Stimulated activated naive CD8-positive, alpha-beta T cell treated with anti-CD3 and anti-CD28 coated beads, Interleukin-15, Interleukin-2, amounts not matched to agents 100 ng/mL and 50 ng/mL, for 24 hours (primary cell): ENCODE results near the gene HMCN2.

Source experiments
- H3K27ac Mint-ChIP-seq: one replicate; pipeline ENCODE4 v1.8.0; 2021; ENCODE audit warnings: mild to moderate bottlenecking, mixed read lengths
- H3K27me3 Mint-ChIP-seq: one replicate; pipeline ENCODE4 v1.8.0; 2021; ENCODE audit warnings: mixed read lengths
- H3K36me3 Mint-ChIP-seq: one replicate; pipeline ENCODE4 v1.8.0; 2021; ENCODE audit warnings: low read depth, mixed read lengths
- H3K4me1 Mint-ChIP-seq: one replicate; pipeline ENCODE4 v1.8.0; 2021; ENCODE audit warnings: low read depth, mixed read lengths
- H3K4me3 Mint-ChIP-seq: one replicate; pipeline ENCODE4 v1.8.0; 2021; ENCODE audit warnings: mild to moderate bottlenecking, mixed read lengths
- H3K9me3 Mint-ChIP-seq: one replicate; pipeline ENCODE4 v1.8.0; 2021; ENCODE audit warnings: mixed read lengths

The HMCN2 gene

DNA sequence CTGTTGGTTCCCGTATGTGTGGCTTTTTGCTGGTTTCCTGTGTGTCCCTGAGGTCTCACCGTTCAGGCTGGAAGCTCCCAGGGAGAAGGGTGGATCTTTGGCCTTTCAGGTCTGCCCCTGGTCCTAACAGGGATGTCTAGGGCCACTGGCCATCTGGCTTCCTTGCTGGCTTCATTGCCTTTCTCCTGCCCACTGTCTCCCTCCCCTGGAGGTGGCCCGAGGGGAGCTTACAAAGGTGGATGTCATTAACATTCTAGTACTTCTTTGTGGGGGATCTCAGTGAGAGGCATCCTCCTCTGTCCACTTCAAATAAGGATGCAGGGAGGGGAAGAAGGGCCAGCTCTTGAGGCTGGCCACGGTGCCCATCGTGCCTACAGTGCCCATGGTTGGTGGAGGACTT is 35.2 kb downstream of the HMCN2 start:
- Mint-ChIP-seq H3K4me1 (no peaks in the 10 kb centered on the region), H3K27ac (no peak overlapping the region), H3K4me3 (no peak overlapping the region), H3K27me3 (peaks cover 8% of the 10 kb centered on the region), H3K9me3 (peaks cover 3% of the 10 kb centered on the region), H3K36me3 (no peaks in the 10 kb centered on the region)

- no peak overlapping the region for H3K4me3 Mint-ChIP-seq
- H3K27ac Mint-ChIP-seq, result no peak overlapping the region
These were observed 36.1 kb downstream of the HMCN2 start for GRCh38 chr9:130301483-130302286.

DNA sequence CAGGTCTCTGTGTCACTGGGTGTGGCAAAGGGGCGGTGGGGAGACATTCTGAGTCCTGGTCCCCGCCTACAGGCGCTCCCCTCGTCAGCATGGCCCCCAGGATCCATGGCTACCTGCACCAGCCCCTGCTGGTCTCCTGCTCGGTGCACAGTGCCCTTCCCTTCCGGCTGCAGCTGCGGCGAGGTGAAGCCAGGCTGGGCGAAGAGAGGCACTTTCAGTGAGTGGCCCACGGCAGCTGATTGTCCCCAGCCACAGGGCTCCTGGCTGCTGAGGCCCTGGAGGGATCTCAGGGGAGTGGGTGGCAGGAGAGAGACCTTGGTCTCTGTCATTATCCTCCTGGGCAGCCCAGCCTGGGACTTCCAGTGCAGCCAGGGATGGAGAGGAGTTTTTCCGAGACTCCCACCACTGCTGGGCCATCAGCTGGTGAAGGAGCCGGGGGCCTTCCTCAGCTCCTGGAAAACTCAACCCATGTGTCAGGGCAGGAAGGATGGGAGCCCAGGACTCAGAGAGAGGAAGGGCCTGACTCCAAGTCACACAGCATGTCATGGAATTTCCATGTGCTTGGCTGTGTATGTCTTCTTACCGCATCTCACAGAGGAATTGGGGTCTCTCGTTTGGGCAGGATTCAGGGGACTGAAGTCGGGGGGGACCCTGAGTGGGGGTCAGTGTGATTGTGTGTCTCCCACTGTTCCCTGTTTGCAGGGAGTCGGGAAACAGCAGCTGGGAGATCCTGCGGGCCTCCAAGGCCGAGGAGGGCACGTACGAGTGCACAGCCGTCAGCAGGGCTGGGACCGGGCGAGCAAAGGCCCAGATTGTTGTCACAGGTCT is 37.4 kb downstream of the HMCN2 start:
- Mint-ChIP-seq H3K9me3 (peaks cover 3% of the 10 kb centered on the region), H3K4me1 (no peaks in the 10 kb centered on the region), H3K36me3 (no peaks in the 10 kb centered on the region), H3K27me3 (peaks cover 9% of the 10 kb centered on the region), H3K27ac (no peak overlapping the region), H3K4me3 (no peak overlapping the region)

More at GRCh38 chr9:130301483-130302286, 36.1 kb downstream of the HMCN2 start:
- no peaks in the 10 kb centered on the region for H3K4me1 Mint-ChIP-seq
- no peaks in the 10 kb centered on the region for H3K36me3 Mint-ChIP-seq
- peaks cover 9% of the 10 kb centered on the region for H3K27me3 Mint-ChIP-seq
- peaks cover 3% of the 10 kb centered on the region for H3K9me3 Mint-ChIP-seq

GRCh38 chr9:130303613-130304055 is 38.1 kb downstream of the HMCN2 start:
- no peaks in the 10 kb centered on the region for H3K36me3 Mint-ChIP-seq
- peaks cover 3% of the 10 kb centered on the region for H3K9me3 Mint-ChIP-seq
- no peak overlapping the region for H3K4me3 Mint-ChIP-seq
- H3K27me3 Mint-ChIP-seq, result peaks cover 10% of the 10 kb centered on the region
- H3K4me1 Mint-ChIP-seq, result no peaks in the 10 kb centered on the region
- no peak overlapping the region for H3K27ac Mint-ChIP-seq

DNA sequence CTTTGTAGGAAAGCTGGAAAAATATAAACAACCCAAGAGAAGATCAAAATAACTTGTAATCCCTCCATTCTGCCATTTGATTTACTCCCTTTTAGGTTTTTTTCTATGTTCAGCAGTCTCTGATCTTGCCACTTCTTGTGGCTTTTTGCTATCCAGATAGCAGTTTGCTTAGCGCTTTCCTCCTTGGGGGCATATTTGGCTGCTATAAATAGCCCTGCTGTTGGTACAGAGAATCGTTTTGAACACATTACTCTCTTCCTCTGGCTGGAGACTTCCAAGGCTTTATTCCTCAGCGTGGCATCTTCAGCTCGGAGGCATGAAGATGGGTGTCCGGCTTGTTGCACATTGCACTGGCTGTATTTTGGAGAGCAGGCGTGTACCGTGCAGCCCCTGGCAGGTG is 38.6 kb downstream of the HMCN2 start:
- H3K9me3 Mint-ChIP-seq, result peaks cover 3% of the 10 kb centered on the region
- H3K4me1 Mint-ChIP-seq, result no peaks in the 10 kb centered on the region

GRCh38 chr9:130304643-130305042 is 39.1 kb downstream of the HMCN2 start:
- no peaks in the 10 kb centered on the region for H3K36me3 Mint-ChIP-seq
- no peak overlapping the region for H3K27ac Mint-ChIP-seq
- peaks cover 3% of the 10 kb centered on the region for H3K9me3 Mint-ChIP-seq
- H3K4me1 Mint-ChIP-seq, result no peaks in the 10 kb centered on the region
- peaks cover 13% of the 10 kb centered on the region for H3K27me3 Mint-ChIP-seq
- H3K4me3 Mint-ChIP-seq, result no peak overlapping the region

More for the DNA sequence above, 38.6 kb downstream of the HMCN2 start:
- Mint-ChIP-seq H3K27me3 (peaks cover 13% of the 10 kb centered on the region), H3K36me3 (no peaks in the 10 kb centered on the region), H3K27ac (no peak overlapping the region), H3K4me3 (no peak overlapping the region)

GRCh38 chr9:130305381-130305780 is 39.8 kb downstream of the HMCN2 start:
- no peak overlapping the region for H3K27ac Mint-ChIP-seq
- H3K27me3 Mint-ChIP-seq, result peaks cover 9% of the 10 kb centered on the region
- no peak overlapping the region for H3K4me3 Mint-ChIP-seq
- no peaks in the 10 kb centered on the region for H3K9me3 Mint-ChIP-seq
- no peaks in the 10 kb centered on the region for H3K4me1 Mint-ChIP-seq
- H3K36me3 Mint-ChIP-seq, result no peaks in the 10 kb centered on the region

GRCh38 chr9:130306823-130307666 is 41.5 kb downstream of the HMCN2 start:
- H3K27me3 Mint-ChIP-seq, result peaks cover 8% of the 10 kb centered on the region
- H3K27ac Mint-ChIP-seq, result no peak overlapping the region
- H3K9me3 Mint-ChIP-seq, result no peaks in the 10 kb centered on the region
- no peaks in the 10 kb centered on the region for H3K36me3 Mint-ChIP-seq
- H3K4me3 Mint-ChIP-seq, result no peak overlapping the region
- no peaks in the 10 kb centered on the region for H3K4me1 Mint-ChIP-seq

DNA sequence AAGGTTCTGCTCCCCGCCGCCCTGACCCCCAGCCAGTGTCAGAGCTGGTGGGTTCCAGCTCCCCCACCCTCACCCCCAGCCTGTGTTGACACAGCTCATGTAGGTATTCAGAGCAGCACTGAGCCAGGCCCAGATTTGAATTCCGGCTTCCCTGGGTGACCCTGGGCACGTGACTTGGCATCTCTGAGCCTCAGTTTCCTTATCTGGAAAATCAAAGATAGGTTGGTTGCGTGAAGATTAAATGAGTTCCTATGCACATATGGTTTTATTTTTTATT is 42.0 kb downstream of the HMCN2 start:
- Mint-ChIP-seq H3K9me3 (no peaks in the 10 kb centered on the region), H3K4me1 (no peaks in the 10 kb centered on the region)

GRCh38 chr9:130308081-130308571 is 42.6 kb downstream of the HMCN2 start:
- Mint-ChIP-seq H3K27me3 (peaks cover 8% of the 10 kb centered on the region), H3K9me3 (no peaks in the 10 kb centered on the region), H3K36me3 (no peaks in the 10 kb centered on the region), H3K4me3 (no peak overlapping the region), H3K4me1 (no peaks in the 10 kb centered on the region), H3K27ac (no peak overlapping the region)

More for the DNA sequence above, 42.0 kb downstream of the HMCN2 start:
- Mint-ChIP-seq H3K4me3 (no peak overlapping the region), H3K36me3 (no peaks in the 10 kb centered on the region), H3K27ac (no peak overlapping the region), H3K27me3 (peaks cover 8% of the 10 kb centered on the region)

DNA sequence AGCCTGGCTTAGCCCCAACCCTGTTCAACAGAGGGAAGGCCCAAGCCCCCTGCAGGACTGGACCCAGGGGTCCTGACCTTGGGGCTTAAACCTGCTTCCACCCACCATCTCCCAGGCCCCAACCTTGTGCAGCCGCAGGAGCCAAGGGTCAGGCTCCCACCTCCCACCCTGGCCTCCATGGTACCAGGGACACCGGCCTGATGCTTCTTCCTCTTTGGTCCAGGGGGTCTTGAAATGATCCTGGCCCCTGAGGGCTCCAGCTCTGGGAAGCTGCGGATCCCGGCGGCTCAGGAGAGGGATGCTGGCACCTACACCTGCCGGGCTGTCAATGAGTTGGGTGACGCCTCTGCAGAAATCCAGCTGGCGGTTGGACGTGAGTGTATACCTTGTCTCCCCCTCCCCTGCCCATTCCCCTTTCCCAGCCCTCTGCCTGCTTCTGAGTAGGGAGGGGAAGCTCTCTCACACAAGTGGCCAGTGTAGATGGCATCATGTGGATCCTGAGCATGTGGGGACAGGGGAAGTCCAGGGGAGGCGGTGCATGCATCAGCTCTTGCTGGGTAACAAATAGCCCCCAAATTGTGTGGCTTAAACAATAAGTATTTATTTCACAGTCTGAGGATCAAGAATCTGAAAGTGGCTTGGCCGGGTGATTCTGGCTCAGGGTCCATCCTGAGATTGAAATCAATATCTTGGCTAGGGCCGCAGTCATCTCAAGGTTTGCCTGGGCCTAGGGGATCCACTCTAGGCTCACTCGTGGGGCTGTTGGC is 44.3 kb downstream of the HMCN2 start:
- no peak overlapping the region for H3K27ac Mint-ChIP-seq
- no peak overlapping the region for H3K4me3 Mint-ChIP-seq
- no peaks in the 10 kb centered on the region for H3K36me3 Mint-ChIP-seq
- H3K4me1 Mint-ChIP-seq, result no peaks in the 10 kb centered on the region
- peaks cover 8% of the 10 kb centered on the region for H3K27me3 Mint-ChIP-seq
- no peaks in the 10 kb centered on the region for H3K9me3 Mint-ChIP-seq

DNA sequence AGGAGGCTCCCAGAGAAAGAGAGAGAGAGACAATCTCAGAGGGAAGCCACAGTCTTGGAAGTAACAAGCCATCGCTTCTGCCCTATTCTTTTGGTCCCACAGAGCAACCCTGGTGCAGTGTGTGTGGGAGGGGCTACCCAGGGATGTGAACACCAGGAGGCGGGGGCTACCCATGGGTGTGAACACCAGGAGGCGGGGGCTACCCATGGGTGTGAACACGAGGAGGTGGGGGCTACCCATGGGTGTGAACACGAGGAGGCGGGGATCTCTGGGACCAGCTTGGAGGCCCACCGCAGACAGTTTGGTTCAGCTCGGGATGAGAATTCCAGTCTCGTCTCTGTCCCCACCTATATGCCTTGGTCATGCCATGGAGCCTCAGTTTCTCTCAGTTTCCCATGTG is 44.9 kb downstream of the HMCN2 start:
- Mint-ChIP-seq H3K4me3 (no peak overlapping the region), H3K27me3 (peaks cover 8% of the 10 kb centered on the region), H3K9me3 (no peaks in the 10 kb centered on the region), H3K4me1 (no peaks in the 10 kb centered on the region), H3K36me3 (no peaks in the 10 kb centered on the region), H3K27ac (no peak overlapping the region)

- no peak overlapping the region for H3K4me3 Mint-ChIP-seq
- no peak overlapping the region for H3K27ac Mint-ChIP-seq
- H3K4me1 Mint-ChIP-seq, result no peaks in the 10 kb centered on the region
- no peaks in the 10 kb centered on the region for H3K36me3 Mint-ChIP-seq
- H3K27me3 Mint-ChIP-seq, result peaks cover 12% of the 10 kb centered on the region
- H3K9me3 Mint-ChIP-seq, result no peaks in the 10 kb centered on the region
These were observed 45.4 kb downstream of the HMCN2 start for GRCh38 chr9:130311003-130311402.
